CD4-positive, alpha-beta T cell treated with Interleukin-17A for 4 hours (primary cell): ENCODE measurements around the gene PLGLB2.
"Not testable (repeated sequence)": the region's sequence is repeated elsewhere in the genome, so short reads cannot be mapped to it uniquely, and the experiment has no call there.

Experiments
- DNase-seq: peaks from one replicate; pipeline ENCODE4 v3.0.0-alpha.2; 2020; ENCODE audit warnings: mixed read lengths

The PLGLB2 gene

GRCh38 chr2:87747791-87748190 is at the start of gene PLGLB2:
TSS of gene PLGLB2 (plus strand) at chr2:87748087. CDS start at chr2:87748154, 67 bp downstream.
- DNase-seq = not testable (repeated sequence)

- DNase-seq = not testable (repeated sequence)
Measured at GRCh38 chr2:87704572-87705323, 43.1 kb upstream of the PLGLB2 start.

- not testable (repeated sequence) for DNase-seq
Measured at GRCh38 chr2:87708368-87708767, 39.5 kb upstream of the PLGLB2 start.

GRCh38 chr2:87727940-87728599 is 19.8 kb upstream of the PLGLB2 start:
- DNase-seq = not testable (repeated sequence)

- DNase-seq = not testable (repeated sequence)
Measured at GRCh38 chr2:87740928-87741327, 7.0 kb upstream of the PLGLB2 start.

- DNase-seq = not testable (repeated sequence)
Measured at GRCh38 chr2:87742393-87743108, 5.3 kb upstream of the PLGLB2 start.

- DNase-seq = not testable (repeated sequence)
Measured at GRCh38 chr2:87743638-87744037, 4.2 kb upstream of the PLGLB2 start.

GRCh38 chr2:87745353-87745951 is 2.4 kb upstream of the PLGLB2 start:
- not testable (repeated sequence) for DNase-seq

GRCh38 chr2:87748524-87748923 is 637 bp downstream of the PLGLB2 start:
- DNase-seq = not testable (repeated sequence)

- not testable (repeated sequence) for DNase-seq
Measured at GRCh38 chr2:87750560-87750959, 2.7 kb downstream of the PLGLB2 start.

GRCh38 chr2:87754759-87755158 is 6.9 kb downstream of the PLGLB2 start:
- not testable (repeated sequence) for DNase-seq
